ENCODE measurements around the gene KIF23. TPM values are rescaled to one million over a fixed set of nuclear protein-coding genes. Genes with fewer than 3 reads are reported as not detected.
"Not testable (repeated sequence)": the region's sequence is repeated elsewhere in the genome, so short reads cannot be mapped to it uniquely, and the experiment has no call there.

KIF23 gene
- total and polyA plus RNA-seq, 5 experiments from 2014 or later, result not detected

GRCh38 chr15:69422336-69422895, 8.3 kb downstream of the KIF23 start:
- POLR2A ChIA-PET, result interaction anchor here (0.7 kb wide), 1 partner anchor 29 kb away, joined by 3 read pairs; no protein-coding TSS in a partner anchor
- Mint-ChIP-seq H3K27me3 (peaks cover 2 to 23% (median 6%) of the 10 kb centered on the region in 5 donors), H3K4me3 (no peak overlapping the region), H3K36me3 (no peaks in the 10 kb centered on the region), H3K9me3 (no peaks in the 10 kb centered on the region), H3K4me1 (no peaks in the 10 kb centered on the region), H3K27ac (no peak overlapping the region)
- DNase-seq (no peak), ATAC-seq (no peak)

- DNase-seq (no peak), ATAC-seq (no peak)
- peaks cover 0 to 9% (median 2%) of the 10 kb centered on the region in 5 donors for H3K27me3 Mint-ChIP-seq
- H3K9me3 Mint-ChIP-seq, result no peaks in the 10 kb centered on the region
- H3K36me3 Mint-ChIP-seq, result no peaks in the 10 kb centered on the region
- H3K4me3 Mint-ChIP-seq, result no peak overlapping the region
- no peak overlapping the region for H3K27ac Mint-ChIP-seq
- no peaks in the 10 kb centered on the region for H3K4me1 Mint-ChIP-seq
- POLR2A ChIA-PET, result no interaction called here
These were observed 9.9 kb downstream of the KIF23 start for GRCh38 chr15:69424001-69424400.

- Mint-ChIP-seq H3K4me3 (no peak overlapping the region), H3K27ac (no peak overlapping the region), H3K9me3 (no peaks in the 10 kb centered on the region), H3K36me3 (no peaks in the 10 kb centered on the region), H3K27me3 (peaks cover 0 to 3% (median 1%) of the 10 kb centered on the region in 5 donors), H3K4me1 (no peaks in the 10 kb centered on the region)
- ATAC-seq (no peak), DNase-seq (no peak)
- POLR2A ChIA-PET, result no interaction called here
These were observed 10.7 kb downstream of the KIF23 start for GRCh38 chr15:69424748-69425413.

- Mint-ChIP-seq H3K36me3 (no peaks in the 10 kb centered on the region), H3K27ac (no peak overlapping the region), H3K4me1 (no peaks in the 10 kb centered on the region), H3K4me3 (no peak overlapping the region), H3K9me3 (no peaks in the 10 kb centered on the region), H3K27me3 (peaks cover 0 to 7% (median 0%) of the 10 kb centered on the region in 5 donors)
- POLR2A ChIA-PET, result no interaction called here
- no peak for DNase-seq
- ATAC-seq, result no peak
These were observed 19.7 kb downstream of the KIF23 start for GRCh38 chr15:69433831-69434230.

GRCh38 chr15:69434238-69434637, 20.1 kb downstream of the KIF23 start:
- DNase-seq (no peak), ATAC-seq (no peak)
- Mint-ChIP-seq H3K9me3 (no peaks in the 10 kb centered on the region), H3K4me1 (no peaks in the 10 kb centered on the region), H3K27ac (no peak overlapping the region), H3K36me3 (no peaks in the 10 kb centered on the region), H3K27me3 (peaks cover 0 to 7% (median 0%) of the 10 kb centered on the region in 5 donors), H3K4me3 (no peak overlapping the region)
- POLR2A ChIA-PET, result interaction anchor here (1.1 kb wide), 1 partner anchor 19 kb away, joined by 4 read pairs; the partner anchor contains the start of gene RPLP1

GRCh38 chr15:69434679-69435078, 20.5 kb downstream of the KIF23 start:
- peaks cover 0 to 7% (median 0%) of the 10 kb centered on the region in 5 donors for H3K27me3 Mint-ChIP-seq
- no peaks in the 10 kb centered on the region for H3K36me3 Mint-ChIP-seq
- POLR2A ChIA-PET, result interaction anchor here (1.1 kb wide), 1 partner anchor 18 kb away, joined by 4 read pairs; the partner anchor contains the start of gene RPLP1

GRCh38 chr15:69435985-69436384, 21.8 kb downstream of the KIF23 start:
- Mint-ChIP-seq H3K27ac (no peak overlapping the region), H3K4me3 (no peak overlapping the region), H3K9me3 (no peaks in the 10 kb centered on the region), H3K36me3 (no peaks in the 10 kb centered on the region), H3K27me3 (peaks cover 0 to 2% (median 0%) of the 10 kb centered on the region in 5 donors), H3K4me1 (no peaks in the 10 kb centered on the region)
- ATAC-seq (no peak), DNase-seq (no peak)
- POLR2A ChIA-PET, result no interaction called here

More at GRCh38 chr15:69434679-69435078, 20.5 kb downstream of the KIF23 start:
- ATAC-seq (no peak), DNase-seq (no peak)
- H3K27ac Mint-ChIP-seq, result no peak overlapping the region
- no peaks in the 10 kb centered on the region for H3K9me3 Mint-ChIP-seq
- no peak overlapping the region for H3K4me3 Mint-ChIP-seq
- H3K4me1 Mint-ChIP-seq, result no peaks in the 10 kb centered on the region

GRCh38 chr15:69436951-69437350, 22.8 kb downstream of the KIF23 start:
- ATAC-seq (no peak), DNase-seq (no peak)
- Mint-ChIP-seq H3K9me3 (no peaks in the 10 kb centered on the region), H3K4me3 (no peak overlapping the region), H3K27me3 (peaks cover 0 to 2% (median 0%) of the 10 kb centered on the region in 5 donors), H3K36me3 (no peaks in the 10 kb centered on the region), H3K27ac (no peak overlapping the region), H3K4me1 (no peaks in the 10 kb centered on the region)
- POLR2A ChIA-PET, result no interaction called here

GRCh38 chr15:69439623-69440022, 25.5 kb downstream of the KIF23 start:
- no peak overlapping the region for H3K4me3 Mint-ChIP-seq
- peaks cover 0 to 9% (median 1%) of the 10 kb centered on the region in 4 donors for H3K4me1 Mint-ChIP-seq
- no peaks in the 10 kb centered on the region for H3K27me3 Mint-ChIP-seq
- no peak overlapping the region for H3K27ac Mint-ChIP-seq
- DNase-seq (no peak), ATAC-seq (no peak)
- POLR2A ChIA-PET, result no interaction called here
- no peaks in the 10 kb centered on the region for H3K36me3 Mint-ChIP-seq
- no peaks in the 10 kb centered on the region for H3K9me3 Mint-ChIP-seq

- Mint-ChIP-seq H3K27me3 (no peaks in the 10 kb centered on the region), H3K36me3 (no peaks in the 10 kb centered on the region), H3K27ac (peak overlapping the region in 1 of 10 donors; percentile 67), H3K4me3 (peak overlapping the region in 1 of 10 donors; percentile 24), H3K4me1 (peaks cover 0 to 9% (median 1%) of the 10 kb centered on the region in 4 donors), H3K9me3 (no peaks in the 10 kb centered on the region)
- DNase-seq (no peak), ATAC-seq (peak in 1 of 2 donors; percentile 42)
- POLR2A ChIA-PET, result interaction anchor here (0.6 to 0.7 kb wide), 2 partner anchors 9 to 19 kb away, joined by 3 to 6 read pairs; no protein-coding TSS in a partner anchor
These were observed 29.0 kb downstream of the KIF23 start for GRCh38 chr15:69443032-69443611.

- no peak for DNase-seq
- Mint-ChIP-seq H3K27me3 (no peaks in the 10 kb centered on the region), H3K27ac (no peak overlapping the region), H3K36me3 (no peaks in the 10 kb centered on the region), H3K4me1 (peaks cover 0 to 9% (median 1%) of the 10 kb centered on the region in 4 donors), H3K4me3 (no peak overlapping the region), H3K9me3 (no peaks in the 10 kb centered on the region)
- POLR2A ChIA-PET, result no interaction called here
- ATAC-seq, result no peak
These were observed 30.5 kb downstream of the KIF23 start for GRCh38 chr15:69444686-69445085.

- Mint-ChIP-seq H3K4me1 (peaks cover 1 to 16% (median 5%) of the 10 kb centered on the region in 4 donors), H3K27me3 (no peaks in the 10 kb centered on the region), H3K36me3 (no peaks in the 10 kb centered on the region), H3K27ac (peak overlapping the region in 1 of 10 donors; percentile 59), H3K4me3 (no peak overlapping the region), H3K9me3 (no peaks in the 10 kb centered on the region)
- ATAC-seq (no peak), DNase-seq (no peak)
- POLR2A ChIA-PET, result interaction anchor here (0.6 kb wide), 1 partner anchor 1166 kb away, joined by 3 read pairs; no protein-coding TSS in a partner anchor
These were observed 32.8 kb downstream of the KIF23 start for GRCh38 chr15:69446953-69447352.

- Mint-ChIP-seq H3K27ac (peak overlapping the region in 1 of 10 donors; percentile 59), H3K4me3 (peak overlapping the region in 1 of 10 donors; percentile 22), H3K36me3 (peaks cover 5 to 20% (median 8%) of the 10 kb centered on the region in 3 donors), H3K4me1 (peaks cover 22 to 33% (median 31%) of the 10 kb centered on the region in 4 donors)
- DNase-seq, H3K27me3 Mint-ChIP-seq, ATAC-seq, H3K9me3 Mint-ChIP-seq: not testable (repeated sequence)
- POLR2A ChIA-PET, result interaction anchor here (6.8 kb wide), 1 partner anchor 15 kb away, joined by 244 read pairs; no protein-coding TSS in a partner anchor
These were observed 36.1 kb downstream of the KIF23 start for GRCh38 chr15:69450221-69450620.

Measured in naive thymus-derived CD8-positive, alpha-beta T cell (primary cell).